GM12874 (cell line): ENCODE results near the gene LCE6A.

Experiments used
- CTCF ChIP-seq: IDR thresholded peaks from 2 replicates; pipeline ENCODE4 v1.5.1; 2011; ENCODE audit warnings: low read depth, mild to moderate bottlenecking, control low read depth, low read length, moderate library complexity; ENCODE audit not compliant: insufficient read depth

The LCE6A gene

GRCh38 chr1:152817309-152817708, 25.3 kb upstream of the LCE6A start:
- no peak for TF ChIP-seq CTCF

- TF ChIP-seq CTCF = no peak
Observed at GRCh38 chr1:152823294-152823693, 19.4 kb upstream of the LCE6A start.

GRCh38 chr1:152824964-152825363, 17.7 kb upstream of the LCE6A start:
- no peak for TF ChIP-seq CTCF

GRCh38 chr1:152827173-152827572, 15.5 kb upstream of the LCE6A start, which contains the start of gene LCE1A:
Gene LCE1A, plus strand, starts transcription at chr1:152827473. Its CDS starts 0 bp downstream, at chr1:152827473.
- TF ChIP-seq CTCF = no peak

GRCh38 chr1:152836870-152837269, 5.8 kb upstream of the LCE6A start:
- no peak for TF ChIP-seq CTCF

GRCh38 chr1:152855661-152856060, 13.0 kb downstream of the LCE6A start:
- no peak for TF ChIP-seq CTCF

- TF ChIP-seq CTCF = no peak
Observed at GRCh38 chr1:152858062-152858461, 15.4 kb downstream of the LCE6A start.

- no peak for TF ChIP-seq CTCF
Observed at GRCh38 chr1:152859696-152860095, 17.0 kb downstream of the LCE6A start, which contains the start of gene LCE7A. Gene LCE7A, plus strand, starts transcription at chr1:152859996. Its CDS starts 702 bp downstream, at chr1:152860698.
